HG03354 (cell line): ENCODE data around the gene AFAP1.
"Not testable (repeated sequence)": the region's sequence is repeated elsewhere in the genome, so short reads cannot be mapped to it uniquely, and the experiment has no call there.

Experiments
- ATAC-seq: cut with Tn5 transposase; IDR thresholded peaks from one replicate; pipeline ENCODE4 v1.9.1; 2021; ENCODE audit warnings: mild to moderate bottlenecking; ENCODE audit not compliant: unreplicated experiment, poor library complexity, severe bottlenecking

The AFAP1 gene

GRCh38 chr4:7924163-7924562 is 15.5 kb downstream of the AFAP1 start:
- ATAC-seq, result no peak

GRCh38 chr4:7922466-7922865 is 17.2 kb downstream of the AFAP1 start:
- no peak for ATAC-seq

DNA sequence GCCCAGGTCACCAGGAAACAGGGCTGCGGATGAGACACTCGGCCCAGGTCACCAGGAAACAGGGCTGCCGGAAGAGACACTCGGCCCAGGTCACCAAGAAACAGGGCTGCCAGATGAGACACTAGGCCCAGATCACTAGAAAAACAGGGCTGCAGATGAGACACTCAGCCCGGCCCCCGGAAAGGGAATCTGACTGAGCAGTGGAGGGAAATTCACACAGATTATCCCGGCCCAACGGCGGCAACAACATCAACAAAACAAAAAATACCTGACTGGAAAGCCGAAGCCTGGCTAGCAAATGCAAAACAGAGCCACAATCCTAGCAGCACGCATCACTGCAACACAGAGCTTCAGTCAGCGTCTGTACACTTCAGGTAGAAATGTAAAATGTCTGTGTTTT is 20.7 kb downstream of the AFAP1 start:
- no peak for ATAC-seq

DNA sequence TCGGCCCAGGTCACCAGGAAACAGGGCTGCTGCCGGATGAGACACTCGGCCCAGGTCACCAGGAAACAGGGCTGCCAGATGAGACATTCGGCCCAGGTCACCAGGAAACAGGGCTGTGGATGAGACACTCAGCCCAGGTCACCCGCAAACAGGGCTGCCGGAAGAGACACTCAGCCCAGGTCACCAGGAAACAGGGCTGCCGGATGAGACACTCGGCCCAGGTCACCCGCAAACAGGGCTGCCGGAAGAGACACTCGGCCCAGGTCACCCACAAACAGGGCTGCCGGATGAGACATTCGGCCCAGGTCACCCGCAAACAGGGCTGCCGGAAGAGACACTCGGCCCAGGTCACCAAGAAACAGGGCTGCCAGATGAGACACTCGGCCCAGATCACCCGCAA is 21.5 kb downstream of the AFAP1 start:
- ATAC-seq, result not testable (repeated sequence)

GRCh38 chr4:7917669-7918068 is 22.0 kb downstream of the AFAP1 start:
- ATAC-seq, result no peak

- no peak for ATAC-seq
Measured at GRCh38 chr4:7915875-7916242, 23.8 kb downstream of the AFAP1 start.

DNA sequence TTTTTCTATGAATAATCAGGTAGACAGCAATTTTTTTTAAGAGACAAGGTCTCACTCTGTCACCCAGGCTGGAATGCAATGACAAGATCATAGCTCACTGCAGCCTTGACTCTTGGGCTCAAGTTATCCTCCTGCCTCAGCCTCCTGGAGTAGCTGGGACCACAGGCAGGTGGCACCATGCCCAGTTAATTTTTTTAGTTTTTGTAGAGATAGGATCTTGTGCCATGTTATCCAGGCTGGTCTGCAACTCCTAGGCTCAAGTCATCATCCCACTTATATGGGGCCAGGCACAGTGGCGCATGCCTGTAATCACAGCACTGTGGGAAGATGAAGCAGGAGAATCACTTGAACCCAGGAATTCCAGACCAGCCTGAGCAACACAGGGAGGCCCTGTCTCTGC is 26.8 kb downstream of the AFAP1 start:
- ATAC-seq, result no peak

DNA sequence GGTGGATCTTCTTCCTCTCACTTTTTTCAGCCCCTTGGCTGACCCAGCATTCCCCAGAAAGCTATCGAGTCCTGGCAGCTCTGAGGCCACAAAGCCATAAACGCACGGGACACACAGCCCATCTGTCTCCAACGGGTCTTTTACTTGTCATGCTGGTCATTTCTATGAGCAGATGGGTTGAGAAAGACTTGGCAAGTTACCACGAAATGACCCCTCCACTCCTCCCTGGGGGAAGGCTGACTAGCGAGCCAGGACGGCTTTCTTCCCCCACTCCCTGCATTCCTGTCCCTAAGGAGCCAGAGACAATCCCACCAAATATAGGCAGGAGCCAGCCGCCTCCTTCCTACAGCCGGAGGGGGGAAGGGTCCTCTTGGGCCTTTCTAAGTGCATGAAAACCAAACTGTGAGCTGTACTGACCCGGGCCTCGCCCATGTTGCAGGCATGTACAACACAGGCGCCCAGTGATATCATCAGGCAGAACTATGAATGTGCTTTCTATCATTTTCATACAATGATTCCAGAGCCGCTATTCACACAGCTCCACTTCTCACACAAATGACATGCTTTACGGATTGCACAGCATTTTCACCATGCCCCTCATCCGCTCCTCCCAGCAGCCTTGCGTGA is 28.6 kb downstream of the AFAP1 start:
- no peak for ATAC-seq

- no peak for ATAC-seq
Measured at GRCh38 chr4:7910263-7910896, 29.3 kb downstream of the AFAP1 start.

- ATAC-seq, result no peak
Measured at GRCh38 chr4:7909463-7910262, 30.0 kb downstream of the AFAP1 start.

DNA sequence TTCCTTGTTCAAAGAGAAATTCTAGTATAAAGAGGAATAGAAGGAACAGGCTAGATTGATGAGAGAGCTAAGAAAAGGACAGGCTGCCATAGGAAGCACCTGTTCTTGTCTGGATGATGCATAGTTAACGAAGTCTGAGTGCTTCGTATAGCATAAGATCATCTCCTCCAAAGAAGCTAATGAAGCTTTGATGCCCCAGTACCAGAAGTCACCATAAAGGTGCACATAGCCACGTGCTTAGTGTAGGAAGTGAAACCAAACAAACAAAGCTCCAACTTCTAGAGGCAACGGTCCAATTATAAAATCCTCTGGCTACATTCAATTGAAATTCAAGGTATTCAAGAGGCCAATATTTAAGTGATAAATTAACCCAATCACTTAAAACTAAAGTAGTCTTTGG is 31.0 kb downstream of the AFAP1 start:
- no peak for ATAC-seq

DNA sequence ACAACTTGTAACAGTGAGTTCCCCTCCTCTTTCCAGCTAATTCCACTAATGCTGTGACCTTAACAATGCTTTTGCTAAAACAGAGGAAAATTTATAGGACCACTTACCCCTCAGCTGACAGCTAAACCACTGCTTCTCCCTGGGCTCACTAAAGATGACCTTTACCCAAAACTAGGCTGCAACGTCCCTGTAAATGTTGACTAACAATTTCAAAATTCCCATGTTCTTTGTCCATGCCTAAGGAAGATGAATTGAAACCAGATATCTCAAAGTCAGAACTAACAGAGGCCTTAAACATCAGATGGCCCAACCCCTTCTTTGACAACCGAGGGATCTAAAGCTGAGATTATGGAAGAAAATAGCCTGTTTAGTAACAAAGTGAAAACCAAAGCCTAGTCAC is 32.5 kb downstream of the AFAP1 start:
- no peak for ATAC-seq

- ATAC-seq, result no peak
Measured at GRCh38 chr4:7906171-7906701, 33.4 kb downstream of the AFAP1 start.

DNA sequence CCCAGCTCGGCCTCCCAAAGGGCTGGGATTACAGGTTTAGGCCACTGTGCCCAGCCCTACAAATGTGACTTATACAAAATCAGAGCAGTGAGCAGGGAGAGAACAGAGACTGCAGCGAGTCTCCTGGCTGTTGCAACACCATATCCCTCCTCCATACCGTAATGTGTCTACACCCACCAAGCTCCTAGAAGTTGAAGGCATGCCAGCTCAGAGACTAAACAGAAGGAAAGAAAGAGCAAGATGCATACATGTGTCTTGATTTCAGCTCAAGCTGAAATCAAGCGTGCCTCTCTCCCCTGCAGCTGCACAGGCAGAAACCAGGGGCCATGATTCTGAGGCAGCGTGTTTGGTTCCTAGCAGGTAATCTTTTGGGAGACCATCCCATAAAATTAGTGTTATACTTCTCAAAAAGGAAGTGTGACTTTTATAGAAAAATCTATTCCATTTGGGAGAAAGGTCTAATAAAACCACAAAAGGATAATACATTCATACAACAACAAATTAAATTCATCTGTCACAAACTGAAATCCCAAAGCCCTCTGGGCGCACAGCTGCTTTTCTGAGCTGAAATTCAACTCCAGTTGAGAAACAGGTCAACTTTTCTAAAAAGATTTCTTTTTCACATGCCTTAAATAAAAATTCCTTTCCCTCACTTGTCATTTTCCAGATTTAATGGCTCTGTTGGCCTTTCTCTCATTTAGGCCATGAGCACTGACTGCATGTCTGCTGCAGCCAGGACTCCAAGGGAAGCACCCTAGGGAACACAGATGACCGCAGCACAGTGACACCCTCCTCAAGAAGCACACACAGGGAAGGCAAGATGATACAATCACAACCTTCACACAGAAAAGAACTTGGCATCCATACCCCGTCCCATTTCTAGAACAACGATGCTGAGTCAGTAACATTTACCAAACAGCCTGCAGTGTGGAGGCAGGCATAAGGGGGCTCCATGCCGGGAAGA is 34.4 kb downstream of the AFAP1 start:
- ATAC-seq, result no peak

- no peak for ATAC-seq
Measured at GRCh38 chr4:7903791-7904516, 35.7 kb downstream of the AFAP1 start.

DNA sequence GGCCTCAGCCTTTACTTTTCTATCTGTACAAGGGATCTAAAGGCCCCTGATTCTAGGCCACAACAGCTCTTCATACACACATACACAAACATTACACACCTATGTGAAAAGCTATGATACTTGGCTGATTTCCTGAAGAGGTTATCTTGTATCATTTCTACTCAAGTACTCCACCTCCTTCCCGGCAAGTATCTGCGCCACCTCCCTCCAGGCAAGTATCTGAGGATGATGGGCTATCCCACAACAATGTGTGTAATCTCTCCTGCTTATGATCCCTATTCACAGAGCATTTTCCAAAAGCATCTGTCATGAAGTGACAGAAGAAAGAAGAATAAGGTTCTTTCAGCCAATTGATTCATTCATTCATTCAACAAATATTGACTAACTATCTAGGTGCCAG is 36.8 kb downstream of the AFAP1 start:
- no peak for ATAC-seq

- no peak for ATAC-seq
Measured at GRCh38 chr4:7902101-7902553, 37.5 kb downstream of the AFAP1 start.

- no peak for ATAC-seq
Measured at GRCh38 chr4:7901311-7901885, 38.3 kb downstream of the AFAP1 start.
